Measurements from ENCODE around the gene SETD7. TPM values are rescaled to one million over a fixed set of nuclear protein-coding genes. Genes with fewer than 3 reads are reported as not detected.
A peak's percentile ranks its signal among the peaks of the same experiment; 100 is the strongest.

The SETD7 gene
- total RNA-seq, 1 donor from 2014 or later = 59.0 TPM

- Histone ChIP-seq H3K4me3 (ENCODE audit: low read length in 3 of 3) (no peak overlapping the region), H3K36me3 (ENCODE audit: control insufficient read depth in 3 of 3, insufficient read depth in 3 of 3, low read length in 3 of 3) (no peaks in the 10 kb centered on the region), H3K9me3 (ENCODE audit: control insufficient read depth in 3 of 3, low read length in 3 of 3) (no peaks in the 10 kb centered on the region), H3K9ac (ENCODE audit: low read depth in 1 of 3, low read length in 3 of 3) (no peak overlapping the region), H3K27me3 (ENCODE audit: control insufficient read depth in 3 of 3, insufficient read depth in 3 of 3, low read length in 3 of 3) (no peaks in the 10 kb centered on the region), H3K4me1 (ENCODE audit: control insufficient read depth in 3 of 3, insufficient read depth in 3 of 3, low read length in 3 of 3) (peaks cover 17 to 28% (median 17%) of the 10 kb centered on the region in 3 donors), H3K27ac (ENCODE audit: low read depth, low read length) (no peak overlapping the region)
Observed at GRCh38 chr4:139559687-139560086, 3.7 kb upstream of the SETD7 start.

DNA sequence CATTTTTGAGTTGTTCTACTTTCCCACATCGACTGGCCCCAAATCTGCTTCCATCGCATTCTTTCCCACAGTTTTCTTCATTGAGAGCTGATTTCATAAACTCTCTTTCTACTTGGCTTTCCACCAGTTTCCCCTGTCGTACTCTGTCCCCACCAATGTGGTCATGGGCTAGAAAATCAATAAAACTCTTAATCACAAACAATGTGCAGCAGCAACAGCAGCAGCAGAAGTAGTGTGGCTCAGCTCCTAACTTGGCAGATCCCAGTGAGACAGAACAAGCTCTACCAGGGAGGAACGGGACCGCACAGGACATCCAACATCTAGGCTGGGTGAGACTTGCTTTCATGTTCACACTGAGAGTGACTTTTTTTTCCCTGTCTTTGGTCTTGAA lies 3.1 kb upstream of the SETD7 start:
- H3K36me3 ChIP-seq (ENCODE audit: control insufficient read depth in 3 of 3, insufficient read depth in 3 of 3, low read length in 3 of 3) = no peaks in the 10 kb centered on the region
- H3K27me3 ChIP-seq (ENCODE audit: control insufficient read depth in 3 of 3, insufficient read depth in 3 of 3, low read length in 3 of 3) = no peaks in the 10 kb centered on the region
- H3K9ac ChIP-seq (ENCODE audit: low read depth in 1 of 3, low read length in 3 of 3) = no peak overlapping the region
- no peak overlapping the region for H3K4me3 ChIP-seq (ENCODE audit: low read length in 3 of 3)
- no peak overlapping the region for H3K27ac ChIP-seq (ENCODE audit: low read depth, low read length)
- H3K9me3 ChIP-seq (ENCODE audit: control insufficient read depth in 3 of 3, low read length in 3 of 3) = no peaks in the 10 kb centered on the region
- H3K4me1 ChIP-seq (ENCODE audit: control insufficient read depth in 3 of 3, insufficient read depth in 3 of 3, low read length in 3 of 3) = peaks cover 19 to 28% (median 20%) of the 10 kb centered on the region in 3 donors

GRCh38 chr4:139558235-139559088 lies 2.4 kb upstream of the SETD7 start:
- Histone ChIP-seq H3K9ac (ENCODE audit: low read depth in 1 of 3, low read length in 3 of 3) (no peak overlapping the region), H3K27me3 (ENCODE audit: control insufficient read depth in 3 of 3, insufficient read depth in 3 of 3, low read length in 3 of 3) (no peaks in the 10 kb centered on the region), H3K9me3 (ENCODE audit: control insufficient read depth in 3 of 3, low read length in 3 of 3) (no peaks in the 10 kb centered on the region), H3K27ac (ENCODE audit: low read depth, low read length) (no peak overlapping the region), H3K4me3 (ENCODE audit: low read length in 3 of 3) (no peak overlapping the region), H3K36me3 (ENCODE audit: control insufficient read depth in 3 of 3, insufficient read depth in 3 of 3, low read length in 3 of 3) (no peaks in the 10 kb centered on the region), H3K4me1 (ENCODE audit: control insufficient read depth in 3 of 3, insufficient read depth in 3 of 3, low read length in 3 of 3) (peaks cover 23 to 29% (median 25%) of the 10 kb centered on the region in 3 donors)

DNA sequence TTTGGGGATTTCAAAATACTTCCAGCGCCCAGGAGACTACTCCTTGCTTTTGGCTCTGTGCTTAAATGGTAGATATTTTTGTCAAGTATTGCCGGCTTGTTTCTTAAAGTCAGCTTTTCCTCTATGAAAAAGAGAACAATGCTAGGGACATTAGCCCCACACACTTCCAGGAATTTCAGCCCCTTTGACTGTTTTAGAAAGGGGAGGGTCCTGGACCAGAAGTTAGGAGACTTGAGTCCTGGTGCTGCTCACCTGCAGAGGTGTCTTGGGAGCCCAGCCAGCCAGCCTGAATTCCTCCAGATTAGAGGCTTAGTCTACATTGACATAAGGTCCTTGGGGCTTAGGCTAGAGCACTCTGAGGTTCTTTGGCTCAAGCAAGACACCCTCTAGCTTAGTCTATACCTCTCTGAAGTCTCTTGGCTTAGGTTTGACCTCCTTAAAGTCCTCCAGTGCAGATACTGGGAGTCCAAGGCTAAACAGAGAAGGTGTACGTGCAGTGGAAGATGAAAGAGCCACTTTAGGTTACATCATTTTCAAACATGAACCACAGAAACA lies 1.6 kb upstream of the SETD7 start:
- Histone ChIP-seq H3K27ac (ENCODE audit: low read depth, low read length) (peak overlapping the region; percentile 98), H3K9me3 (ENCODE audit: control insufficient read depth in 3 of 3, low read length in 3 of 3) (no peaks in the 10 kb centered on the region), H3K27me3 (ENCODE audit: control insufficient read depth in 3 of 3, insufficient read depth in 3 of 3, low read length in 3 of 3) (no peaks in the 10 kb centered on the region), H3K9ac (ENCODE audit: low read depth in 1 of 3, low read length in 3 of 3) (peak overlapping the region; percentile 88 to 98 (median 95)), H3K4me1 (ENCODE audit: control insufficient read depth in 3 of 3, insufficient read depth in 3 of 3, low read length in 3 of 3) (peaks cover 22 to 30% (median 25%) of the 10 kb centered on the region in 3 donors), H3K4me3 (ENCODE audit: low read length in 3 of 3) (peak overlapping the region; percentile 91 to 96 (median 93)), H3K36me3 (ENCODE audit: control insufficient read depth in 3 of 3, insufficient read depth in 3 of 3, low read length in 3 of 3) (no peaks in the 10 kb centered on the region)

DNA sequence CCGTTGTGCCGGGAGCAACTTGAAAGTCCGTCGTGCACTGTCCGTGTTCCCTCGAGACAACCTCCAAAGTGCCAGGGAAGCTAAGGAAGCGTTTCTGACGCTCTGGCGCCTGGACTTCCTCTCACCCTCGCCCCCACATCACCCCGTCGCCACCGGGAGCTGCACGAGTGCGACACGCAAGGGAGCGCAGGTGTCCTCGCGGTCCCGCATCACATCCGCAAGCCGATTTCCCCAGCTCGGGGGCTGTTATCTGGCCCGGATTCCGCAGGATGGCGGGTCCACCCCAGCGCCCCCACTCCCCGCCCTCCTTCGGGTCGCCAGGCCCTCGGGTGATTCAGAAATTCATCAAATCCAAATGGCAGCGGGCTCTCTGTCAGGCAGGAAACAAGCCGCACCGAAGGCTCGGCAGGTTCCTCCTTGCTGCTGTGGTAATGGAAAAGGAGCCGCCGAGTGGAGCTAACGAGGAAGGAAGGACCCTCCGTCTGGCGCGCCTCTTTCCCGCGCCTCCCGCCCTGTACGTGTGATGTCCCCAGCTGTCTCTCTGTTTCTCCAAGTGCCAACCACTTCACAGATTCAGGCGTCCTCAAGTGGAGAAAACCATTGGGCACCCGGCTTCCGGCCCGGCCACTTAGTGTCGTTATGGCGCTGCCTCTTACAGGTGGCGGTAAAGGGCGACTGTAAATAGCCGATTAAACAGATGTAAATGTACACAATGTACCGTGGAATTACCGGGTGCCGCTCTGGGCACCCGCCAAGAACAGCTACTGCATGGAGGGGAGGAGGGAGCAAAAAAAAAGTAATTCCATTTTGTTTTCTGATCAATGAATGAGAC lies 921 bp upstream of the SETD7 start:
- Histone ChIP-seq H3K9ac (ENCODE audit: low read depth in 1 of 3, low read length in 3 of 3) (peak overlapping the region; percentile 88 to 98 (median 95)), H3K4me1 (ENCODE audit: control insufficient read depth in 3 of 3, insufficient read depth in 3 of 3, low read length in 3 of 3) (peaks cover 28 to 37% (median 30%) of the 10 kb centered on the region in 3 donors), H3K36me3 (ENCODE audit: control insufficient read depth in 3 of 3, insufficient read depth in 3 of 3, low read length in 3 of 3) (no peaks in the 10 kb centered on the region)

GRCh38 chr4:139555705-139556070 lies 331 bp downstream of the SETD7 start:
- Histone ChIP-seq H3K9me3 (ENCODE audit: control insufficient read depth in 3 of 3, low read length in 3 of 3) (no peaks in the 10 kb centered on the region), H3K4me1 (ENCODE audit: control insufficient read depth in 3 of 3, insufficient read depth in 3 of 3, low read length in 3 of 3) (peaks cover 34 to 45% (median 40%) of the 10 kb centered on the region in 3 donors), H3K9ac (ENCODE audit: low read depth in 1 of 3, low read length in 3 of 3) (peak overlapping the region; percentile 88 to 98 (median 95)), H3K27me3 (ENCODE audit: control insufficient read depth in 3 of 3, insufficient read depth in 3 of 3, low read length in 3 of 3) (no peaks in the 10 kb centered on the region), H3K36me3 (ENCODE audit: control insufficient read depth in 3 of 3, insufficient read depth in 3 of 3, low read length in 3 of 3) (no peaks in the 10 kb centered on the region), H3K27ac (ENCODE audit: low read depth, low read length) (peak overlapping the region; percentile 98), H3K4me3 (ENCODE audit: low read length in 3 of 3) (peak overlapping the region; percentile 91 to 96 (median 93))

More for the DNA sequence above, 921 bp upstream of the SETD7 start:
- Histone ChIP-seq H3K9me3 (ENCODE audit: control insufficient read depth in 3 of 3, low read length in 3 of 3) (no peaks in the 10 kb centered on the region), H3K27ac (ENCODE audit: low read depth, low read length) (peak overlapping the region; percentile 98), H3K4me3 (ENCODE audit: low read length in 3 of 3) (peak overlapping the region; percentile 91 to 96 (median 93)), H3K27me3 (ENCODE audit: control insufficient read depth in 3 of 3, insufficient read depth in 3 of 3, low read length in 3 of 3) (no peaks in the 10 kb centered on the region)

- Histone ChIP-seq H3K4me3 (ENCODE audit: low read length in 3 of 3) (peak overlapping the region; percentile 91 to 96 (median 93)), H3K9ac (ENCODE audit: low read depth in 1 of 3, low read length in 3 of 3) (peak overlapping the region; percentile 88 to 98 (median 95)), H3K27ac (ENCODE audit: low read depth, low read length) (peak overlapping the region; percentile 98), H3K36me3 (ENCODE audit: control insufficient read depth in 3 of 3, insufficient read depth in 3 of 3, low read length in 3 of 3) (no peaks in the 10 kb centered on the region), H3K27me3 (ENCODE audit: control insufficient read depth in 3 of 3, insufficient read depth in 3 of 3, low read length in 3 of 3) (no peaks in the 10 kb centered on the region), H3K4me1 (ENCODE audit: control insufficient read depth in 3 of 3, insufficient read depth in 3 of 3, low read length in 3 of 3) (peaks cover 35 to 47% (median 46%) of the 10 kb centered on the region in 3 donors), H3K9me3 (ENCODE audit: control insufficient read depth in 3 of 3, low read length in 3 of 3) (no peaks in the 10 kb centered on the region)
Observed at GRCh38 chr4:139554893-139555704, 920 bp downstream of the SETD7 start.

DNA sequence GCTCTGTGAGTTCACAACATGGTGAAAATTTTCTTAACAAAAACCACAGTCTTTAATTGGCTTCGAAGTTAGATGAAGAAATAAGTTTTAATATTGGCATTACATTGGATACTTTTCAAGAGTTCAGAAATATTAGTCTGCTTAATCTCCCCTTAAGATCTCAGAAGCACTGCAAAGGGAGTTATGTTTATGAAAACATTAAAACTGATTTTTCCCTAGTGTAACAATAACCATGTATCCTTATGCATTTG lies 1.5 kb downstream of the SETD7 start:
- H3K27me3 ChIP-seq (ENCODE audit: control insufficient read depth in 3 of 3, insufficient read depth in 3 of 3, low read length in 3 of 3) = no peaks in the 10 kb centered on the region
- no peaks in the 10 kb centered on the region for H3K36me3 ChIP-seq (ENCODE audit: control insufficient read depth in 3 of 3, insufficient read depth in 3 of 3, low read length in 3 of 3)
- H3K4me3 ChIP-seq (ENCODE audit: low read length in 3 of 3) = peak overlapping the region; percentile 91 to 96 (median 93)
- H3K4me1 ChIP-seq (ENCODE audit: control insufficient read depth in 3 of 3, insufficient read depth in 3 of 3, low read length in 3 of 3) = peaks cover 35 to 52% (median 48%) of the 10 kb centered on the region in 3 donors
- H3K27ac ChIP-seq (ENCODE audit: low read depth, low read length) = peak overlapping the region; percentile 98
- peak overlapping the region; percentile 88 to 98 (median 95) for H3K9ac ChIP-seq (ENCODE audit: low read depth in 1 of 3, low read length in 3 of 3)
- no peaks in the 10 kb centered on the region for H3K9me3 ChIP-seq (ENCODE audit: control insufficient read depth in 3 of 3, low read length in 3 of 3)
